Medulla oblongata (tissue), 1 donor: ENCODE data around the gene CDKN2AIPNL.
"Not testable (repeated sequence)": the region's sequence is repeated elsewhere in the genome, so short reads cannot be mapped to it uniquely, and the experiment has no call there.

ENCODE experiments used
- DNase-seq: peaks from one replicate; pipeline ENCODE4 v3.0.0-alpha.2; 2015; ENCODE audit errors: extremely low spot score

The CDKN2AIPNL gene

DNA sequence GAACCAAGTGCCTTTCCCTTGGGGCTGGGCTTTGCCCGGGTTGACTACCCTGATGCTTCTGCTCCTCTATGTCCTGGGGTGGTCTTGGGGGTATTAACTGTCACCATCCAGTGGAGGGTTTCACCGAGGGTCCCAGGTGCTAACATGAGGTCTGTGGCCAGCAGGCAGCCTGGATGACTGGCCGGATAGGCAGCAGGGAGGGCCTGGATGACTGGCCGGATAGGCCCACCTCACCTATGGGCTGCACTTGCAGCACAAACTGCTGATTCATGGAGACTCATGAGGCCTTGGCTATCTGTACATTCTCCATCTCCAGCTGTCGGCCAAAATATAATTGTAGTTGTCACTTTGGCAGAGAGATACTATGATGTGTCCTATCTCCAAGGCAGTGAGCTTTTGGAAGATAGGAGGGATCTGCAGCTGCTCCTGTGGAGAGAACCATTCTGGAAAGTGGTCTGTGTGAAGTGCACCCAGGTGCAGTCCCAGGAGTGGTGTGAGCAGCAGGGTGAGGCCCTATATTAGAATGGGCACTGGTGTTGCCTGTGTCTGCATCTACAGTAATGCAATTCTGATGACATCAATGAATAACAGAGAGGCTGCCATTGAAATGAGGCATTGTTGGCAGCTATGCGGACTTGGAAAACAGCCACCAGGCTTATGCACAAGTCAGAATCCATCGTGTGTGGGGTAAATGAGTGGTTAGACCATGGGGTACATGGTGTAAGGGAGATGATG, 26.3 kb upstream of the CDKN2AIPNL start:
- DNase-seq, result peak; percentile 22

DNA sequence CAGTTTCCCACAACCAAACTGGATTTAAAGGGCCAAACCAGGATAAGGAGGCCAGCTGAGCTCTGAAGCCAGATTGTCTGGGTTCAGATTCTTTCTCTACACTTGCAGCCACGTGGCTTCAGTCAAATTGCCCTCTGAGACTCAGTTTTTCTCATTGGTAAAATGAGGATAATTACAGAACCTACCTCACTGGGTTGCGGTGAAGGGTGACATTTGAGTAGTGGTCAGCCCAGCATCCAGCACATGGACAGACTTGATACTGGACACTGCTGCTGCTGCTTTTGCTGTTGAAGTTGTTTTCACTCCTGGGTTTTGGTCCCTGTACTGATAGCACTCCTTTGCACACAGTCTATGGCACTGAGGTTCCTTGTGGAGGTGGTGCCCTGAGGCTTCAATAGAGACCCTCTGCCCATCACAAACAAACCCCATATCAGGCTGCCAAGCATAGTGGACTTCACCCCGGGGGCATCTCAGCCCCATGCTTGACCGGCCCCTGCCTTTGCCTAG, 25.7 kb upstream of the CDKN2AIPNL start:
- DNase-seq, result no peak

DNA sequence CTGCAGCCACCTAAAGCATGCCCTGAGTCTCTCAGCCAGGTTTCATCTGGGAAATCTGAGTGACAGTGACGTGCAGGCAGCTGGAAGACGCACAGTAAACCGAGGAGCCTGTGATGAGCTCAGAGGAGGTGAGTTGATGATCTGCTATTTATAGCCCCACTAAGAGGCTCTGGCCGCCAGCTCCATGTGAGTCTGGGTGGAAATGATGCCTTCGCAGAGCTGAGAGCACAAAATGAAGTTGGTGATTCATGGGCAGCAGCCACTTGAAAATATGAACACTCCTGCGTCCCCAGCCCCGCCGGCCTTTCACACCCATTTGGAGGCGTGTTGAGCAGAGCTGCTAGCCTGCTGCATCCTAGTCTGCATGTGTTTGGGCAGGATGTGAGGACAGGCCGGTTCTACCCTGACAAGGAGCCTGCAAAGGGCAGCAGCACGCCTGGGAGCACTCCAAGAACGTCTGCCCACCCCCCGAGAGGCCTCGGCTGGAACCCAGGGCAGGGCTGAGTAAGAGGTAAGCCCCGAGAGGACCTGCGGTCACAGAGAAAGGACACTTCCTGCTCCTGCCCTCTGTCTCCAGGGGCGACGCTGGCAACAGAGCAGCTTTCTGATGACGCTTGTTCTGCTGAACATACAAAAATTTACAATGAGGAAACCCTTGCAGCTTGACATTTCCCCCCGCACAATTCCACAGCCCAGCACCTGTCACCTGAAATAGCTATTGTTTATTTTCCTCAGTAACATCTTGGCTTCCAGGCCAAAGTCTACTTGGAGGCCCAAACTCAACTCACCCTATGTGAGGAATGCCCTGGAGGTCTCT, 25.1 kb upstream of the CDKN2AIPNL start:
- DNase-seq, result peak; percentile 30

DNA sequence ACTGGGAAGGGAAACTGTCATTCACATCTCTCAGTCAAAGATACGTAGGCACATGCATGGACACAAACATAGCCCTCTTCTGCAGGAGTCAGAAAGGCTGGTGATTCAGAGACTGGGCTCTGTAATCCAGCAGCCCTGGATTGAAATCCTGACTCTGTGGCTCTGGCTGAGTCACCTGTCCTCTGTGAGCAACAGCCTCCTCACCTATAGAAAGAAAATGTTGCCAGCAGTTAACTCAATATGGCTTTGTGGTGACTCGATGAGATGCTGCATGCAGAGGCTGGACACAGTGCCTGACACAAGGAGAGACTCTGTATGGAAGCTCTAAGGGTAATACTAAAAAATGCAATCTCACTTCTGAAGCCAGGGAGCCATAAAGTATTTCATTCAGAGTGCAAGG, 23.9 kb upstream of the CDKN2AIPNL start:
- DNase-seq, result no peak

DNA sequence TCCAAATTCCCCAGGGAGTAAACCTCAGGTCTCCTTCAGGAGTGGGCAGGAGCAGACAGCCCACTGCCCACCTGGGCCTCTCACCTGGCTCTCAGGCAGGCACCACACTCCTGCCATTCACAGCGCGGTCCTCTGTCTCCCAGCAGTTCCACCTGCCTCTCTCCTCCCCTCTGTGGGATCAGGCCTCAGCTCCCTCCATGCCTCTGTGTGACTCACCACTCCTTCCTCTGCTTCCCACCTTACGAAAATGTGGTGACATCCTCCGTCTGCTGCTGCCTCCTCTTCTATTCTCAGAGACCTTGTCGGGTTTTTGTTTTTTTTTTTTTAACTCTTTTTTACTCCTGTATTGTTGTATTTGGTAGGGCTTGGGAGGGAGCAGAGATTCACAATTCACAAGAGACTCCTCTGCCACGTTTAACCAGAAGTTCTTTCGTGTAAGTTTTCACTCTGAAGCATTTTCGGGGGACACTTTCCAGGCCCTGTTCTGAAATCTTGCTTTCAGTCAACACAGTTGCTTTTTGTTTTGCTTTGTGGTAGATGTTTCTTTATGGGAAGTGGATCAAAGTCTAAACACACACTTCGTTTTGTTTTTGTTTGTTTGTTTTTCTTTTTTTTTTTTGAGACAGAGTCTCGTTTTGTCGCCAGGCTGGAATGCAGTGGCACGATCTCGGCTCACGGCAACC, 21.1 kb upstream of the CDKN2AIPNL start:
- DNase-seq, result no peak

DNA sequence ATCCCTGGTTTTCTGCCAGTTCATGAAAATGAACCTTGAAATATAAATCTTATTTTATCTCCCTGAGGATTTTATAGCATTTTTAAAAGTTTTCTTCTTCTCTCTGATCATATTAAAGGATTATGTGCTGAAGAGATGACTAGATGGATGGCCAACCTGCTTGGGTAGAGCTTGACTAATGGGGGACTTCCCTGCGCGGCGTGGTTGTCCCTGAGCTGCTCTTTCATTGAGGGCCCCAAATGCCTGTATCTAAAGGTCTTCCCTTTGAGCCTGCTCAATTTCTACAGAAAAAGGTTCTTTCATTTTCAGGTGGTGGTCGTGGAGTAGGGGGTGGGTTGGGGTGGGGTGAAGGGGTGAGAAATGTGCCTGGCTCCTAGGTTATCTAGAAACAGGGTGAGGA, 20.5 kb upstream of the CDKN2AIPNL start:
- no peak for DNase-seq

DNA sequence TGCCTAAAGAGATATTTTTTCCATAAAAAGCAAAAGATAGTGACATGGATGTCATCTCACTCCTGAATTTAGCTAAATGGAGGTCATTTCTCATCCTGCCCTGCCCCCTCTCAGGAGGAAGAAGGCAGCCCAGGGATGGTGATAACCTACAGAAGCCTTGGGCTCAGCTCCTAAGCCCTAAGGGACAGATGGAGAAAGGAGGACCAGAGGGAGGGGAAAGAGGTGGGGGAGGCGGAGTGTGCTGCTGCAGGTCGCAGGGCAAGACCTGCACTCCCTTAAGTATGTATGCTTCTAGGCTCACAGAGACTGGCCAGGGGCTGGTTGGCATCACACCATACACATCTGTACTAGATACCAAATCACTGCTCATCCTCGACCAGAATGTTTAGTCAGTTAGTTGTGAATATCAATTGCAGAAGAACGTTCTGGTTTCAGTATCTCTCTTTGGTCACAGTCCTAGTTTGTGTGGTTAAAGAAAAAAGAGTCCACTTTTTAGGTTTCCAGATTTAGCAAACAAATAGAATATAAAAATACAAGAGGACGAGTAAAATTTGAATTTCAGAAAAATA, 18.4 kb upstream of the CDKN2AIPNL start:
- DNase-seq, result no peak

DNA sequence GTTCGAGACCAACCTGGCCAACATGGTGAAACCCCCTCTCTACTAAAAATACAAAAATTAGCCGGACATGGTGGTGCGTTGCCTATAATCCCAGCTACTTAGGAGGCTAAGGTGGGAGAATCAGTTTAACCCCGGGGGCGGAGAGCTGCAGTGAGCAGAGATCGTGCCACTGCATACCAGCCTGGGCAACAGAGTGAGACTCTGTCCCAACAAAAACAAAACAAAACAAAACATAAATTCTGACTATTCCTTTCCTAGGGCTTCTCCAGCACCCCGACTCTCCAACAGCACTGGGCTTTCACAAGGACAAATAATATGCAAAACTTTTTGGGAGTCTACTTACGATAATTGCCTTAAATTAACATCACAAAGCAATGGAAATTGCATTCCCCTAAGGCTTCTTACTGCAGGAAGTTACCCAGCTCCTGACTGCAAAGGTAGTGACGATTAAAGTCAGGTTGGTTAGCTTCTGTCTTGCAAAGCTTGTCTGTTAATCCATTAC, 15.9 kb upstream of the CDKN2AIPNL start:
- no peak for DNase-seq

DNA sequence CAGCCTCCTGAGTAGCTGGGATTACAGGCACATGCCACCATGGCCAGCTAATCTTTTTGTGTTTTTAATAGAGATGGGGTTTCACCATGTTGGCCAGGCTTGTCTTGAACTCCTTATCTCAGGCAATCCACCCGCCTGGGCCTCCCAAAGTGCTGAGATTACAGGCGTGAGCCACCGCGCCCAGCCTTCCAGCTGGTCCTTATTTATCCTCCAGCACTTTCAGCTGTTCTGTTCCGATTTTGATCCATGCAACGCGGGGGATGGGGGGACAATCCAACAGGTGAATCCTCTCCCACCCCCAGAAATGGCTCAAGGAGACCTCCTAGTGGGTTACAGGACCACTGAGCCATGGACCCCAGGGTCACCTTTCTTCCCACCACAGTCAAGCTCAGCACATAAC, 14.7 kb upstream of the CDKN2AIPNL start:
- DNase-seq, result no peak

DNA sequence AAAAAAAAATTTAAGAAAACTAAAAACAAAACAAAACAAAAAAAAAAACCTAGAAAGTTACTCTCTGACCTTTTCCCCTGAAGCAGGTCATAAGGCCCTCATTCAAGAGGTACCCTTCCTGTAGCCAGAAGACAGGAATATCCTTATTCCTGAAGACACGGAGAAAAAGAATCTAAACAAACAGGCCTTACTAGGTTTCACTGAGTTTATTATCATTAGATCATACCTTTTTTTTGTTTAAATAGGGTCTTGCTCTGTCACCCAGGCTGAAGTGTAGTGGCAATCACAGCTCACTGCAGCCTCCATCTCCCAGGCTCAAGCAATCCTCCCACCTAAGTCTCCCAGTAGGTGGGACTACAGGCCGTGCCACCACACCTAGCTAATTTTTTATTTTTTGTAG, 11.7 kb upstream of the CDKN2AIPNL start:
- DNase-seq, result no peak

DNA sequence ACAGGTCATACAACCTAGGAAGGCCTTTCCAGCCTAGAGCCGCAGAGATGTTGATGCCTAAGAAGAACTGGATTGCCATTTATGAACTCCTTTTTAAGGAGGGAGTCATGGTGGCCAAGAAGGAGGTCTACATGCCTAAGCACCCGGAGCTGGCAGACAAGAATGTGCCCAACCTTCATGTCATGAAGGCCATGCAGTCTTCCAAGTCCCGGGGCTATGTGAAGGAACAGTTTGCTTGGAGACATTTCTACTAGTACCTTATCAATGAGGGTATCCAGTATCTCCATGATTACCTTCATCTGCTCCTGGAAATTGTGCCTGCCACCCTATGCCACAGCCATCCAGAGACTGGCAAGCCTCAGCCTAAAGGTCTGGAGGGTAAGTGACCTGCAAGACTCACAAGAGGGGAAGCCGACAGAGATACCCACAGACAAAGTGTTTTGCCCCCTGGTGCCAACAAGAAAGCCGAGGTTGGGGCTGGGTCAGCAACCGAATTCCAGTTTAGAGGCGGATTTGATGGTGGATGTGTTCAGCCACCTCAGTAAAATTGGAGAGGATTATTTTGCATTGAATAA, 11.2 kb upstream of the CDKN2AIPNL start:
- DNase-seq, result no peak

DNA sequence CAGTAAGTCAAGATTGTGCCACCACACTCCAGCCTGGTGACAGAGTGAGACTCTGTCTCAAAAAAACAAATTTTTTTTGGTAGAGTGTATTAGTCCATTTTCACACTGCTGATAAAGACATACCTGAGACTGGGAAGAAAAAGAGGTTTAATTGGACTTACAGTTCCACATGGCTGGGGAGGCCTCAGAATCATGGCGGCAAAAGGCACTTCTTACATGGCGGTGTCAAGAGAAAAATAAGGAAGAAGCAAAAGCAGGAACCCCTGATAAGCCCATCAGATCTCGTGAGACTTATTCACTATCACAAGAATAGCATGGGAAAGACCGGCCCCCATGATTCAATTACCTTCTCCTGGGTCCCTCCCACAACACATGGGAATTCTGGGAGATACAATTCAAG, 9.4 kb upstream of the CDKN2AIPNL start:
- not testable (repeated sequence) for DNase-seq

DNA sequence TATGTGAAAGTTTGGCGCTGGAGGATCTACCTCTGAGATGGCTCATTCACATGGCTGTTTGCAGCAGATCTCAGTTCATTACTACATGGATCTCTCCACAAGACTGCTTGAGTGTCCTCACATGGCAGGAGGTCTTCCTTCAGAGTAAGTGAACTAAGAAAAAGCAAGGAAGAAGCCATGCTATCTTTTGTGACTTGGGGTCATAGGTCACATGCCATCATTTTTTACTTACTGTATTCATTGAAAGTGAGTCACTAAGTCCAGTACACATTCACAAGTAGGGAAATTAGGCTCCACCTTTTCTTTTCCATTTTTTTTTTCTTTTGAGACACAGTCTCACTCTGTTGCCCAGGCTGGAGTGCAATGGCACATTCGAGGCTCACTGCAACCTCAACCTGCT, 8.7 kb upstream of the CDKN2AIPNL start:
- DNase-seq, result no peak

DNA sequence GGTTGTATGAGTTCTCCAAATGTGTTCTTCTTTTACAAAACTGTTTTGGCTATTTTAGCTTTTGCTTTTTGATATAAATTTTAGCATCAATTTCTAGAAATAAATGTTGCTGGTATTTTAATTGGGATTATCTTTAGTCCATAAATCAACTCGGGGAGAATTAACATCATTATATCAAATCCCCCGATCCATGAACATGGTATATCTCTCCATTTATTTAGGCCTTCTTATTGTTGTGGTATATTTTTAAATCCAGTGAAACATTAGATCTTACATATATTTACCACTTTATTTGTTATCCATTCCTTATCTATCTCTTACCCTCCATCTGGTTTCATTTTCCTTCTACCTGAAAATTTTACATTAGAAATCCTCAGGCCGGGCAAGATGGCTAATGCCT, 7.3 kb upstream of the CDKN2AIPNL start:
- DNase-seq, result no peak

DNA sequence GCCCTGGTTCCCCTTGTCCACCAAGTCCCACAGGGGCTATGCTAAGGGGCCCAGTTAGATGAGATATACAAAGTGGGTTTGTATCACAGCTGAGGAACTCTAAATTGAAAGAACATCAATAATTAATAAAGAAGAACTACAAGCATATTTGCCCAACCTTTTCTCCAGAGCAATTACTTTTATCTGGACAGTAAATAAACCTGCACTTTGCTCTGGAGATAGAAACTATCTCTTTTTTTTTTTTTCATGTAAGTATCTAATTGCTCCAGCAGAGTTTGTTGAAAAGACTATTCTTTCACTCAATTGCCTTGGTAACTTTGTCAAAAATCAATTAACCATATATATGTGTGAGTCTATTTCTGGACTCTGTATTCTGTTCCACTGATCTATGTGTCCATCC, 6.0 kb upstream of the CDKN2AIPNL start:
- DNase-seq, result no peak

DNA sequence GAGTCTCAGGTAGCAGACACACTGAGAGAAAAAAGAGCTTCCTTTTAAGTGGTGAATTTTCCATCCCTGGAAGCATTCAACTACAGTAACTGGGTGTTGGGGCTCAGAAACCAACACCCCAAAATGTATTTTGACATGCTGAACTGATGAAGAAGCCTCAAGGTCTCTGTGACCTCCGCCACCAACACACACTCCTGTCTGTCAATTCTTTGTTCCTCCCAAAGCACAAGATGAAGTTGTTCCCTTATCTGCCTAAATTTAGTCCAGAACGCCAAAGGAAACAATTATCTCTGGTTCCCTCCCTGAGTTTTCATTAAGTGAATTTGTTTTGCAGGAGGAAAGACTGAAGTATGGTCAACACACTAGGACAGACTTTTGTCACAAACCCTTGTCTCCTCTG, 1.4 kb upstream of the CDKN2AIPNL start:
- no peak for DNase-seq

DNA sequence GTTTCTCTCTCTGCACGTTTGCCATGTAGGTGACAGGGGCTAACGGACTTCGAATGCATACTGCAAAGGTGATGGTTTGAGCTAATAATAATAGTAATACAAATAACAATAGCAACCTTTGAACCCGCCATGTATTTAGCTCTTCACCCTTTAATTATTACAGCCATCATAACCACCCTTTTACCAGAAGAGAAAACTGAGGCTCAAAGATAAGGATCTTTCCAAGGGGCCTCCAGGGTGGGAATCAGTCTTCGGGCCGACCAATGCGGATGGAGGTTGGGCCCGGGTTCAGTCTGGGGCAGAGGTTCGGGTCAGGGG, 494 bp downstream of the CDKN2AIPNL start:
- no peak for DNase-seq

DNA sequence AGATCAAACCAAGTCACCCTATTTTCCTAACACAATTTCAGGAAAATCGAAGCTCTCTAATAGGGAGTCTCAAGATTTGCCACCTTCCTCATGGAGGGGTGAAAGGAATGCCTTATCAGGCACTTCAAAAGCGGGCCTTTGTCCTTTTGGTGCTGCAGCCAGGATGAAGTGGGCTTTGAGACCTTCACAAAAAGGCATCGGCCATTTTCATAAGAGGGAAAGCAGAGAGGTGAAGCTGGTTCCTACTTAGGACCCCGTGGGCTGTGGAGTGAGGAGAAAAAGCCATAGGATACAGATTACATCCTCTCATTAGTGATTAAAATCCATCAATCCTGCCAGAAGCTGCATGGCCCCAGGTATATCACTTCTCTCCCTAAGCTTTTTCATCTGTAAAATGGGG, 859 bp downstream of the CDKN2AIPNL start:
- no peak for DNase-seq

DNA sequence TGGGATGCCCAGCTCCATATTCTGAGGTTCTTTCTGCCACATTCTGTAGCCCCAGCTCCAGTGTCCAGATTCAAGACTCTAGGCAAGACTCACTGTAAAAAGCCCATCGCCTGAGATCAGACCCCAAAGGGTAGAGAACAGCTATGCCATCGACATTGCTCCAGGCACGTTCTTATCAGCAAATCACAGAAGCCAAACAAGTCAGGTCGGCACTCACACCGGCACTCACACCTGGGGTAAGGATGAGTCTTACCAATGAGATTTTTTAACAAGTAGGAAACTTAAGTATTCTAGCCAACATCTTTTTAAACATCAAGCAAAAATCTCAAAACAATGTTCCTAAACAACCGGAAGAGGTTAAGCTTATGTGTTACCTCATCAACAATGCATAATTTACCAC, 2.4 kb downstream of the CDKN2AIPNL start:
- no peak for DNase-seq

DNA sequence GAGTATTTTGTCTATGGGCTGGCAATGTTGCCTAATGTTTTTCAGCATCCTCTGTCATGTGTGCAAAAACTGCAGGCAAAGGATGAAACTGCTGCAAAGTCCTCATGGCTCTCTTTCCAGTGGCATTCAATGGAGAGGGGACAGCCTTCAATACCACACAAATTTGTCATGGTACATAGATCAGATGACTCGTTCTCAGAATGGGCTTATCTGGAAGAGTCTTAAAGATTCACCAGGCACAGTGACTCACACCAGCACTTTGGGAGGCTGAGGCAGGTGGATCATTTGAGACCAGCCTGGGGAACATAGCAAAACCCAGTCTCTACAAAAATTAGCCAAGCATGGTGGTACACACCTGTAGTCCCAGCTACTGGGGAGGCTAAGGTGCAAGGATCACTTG, 5.3 kb downstream of the CDKN2AIPNL start:
- no peak for DNase-seq

DNA sequence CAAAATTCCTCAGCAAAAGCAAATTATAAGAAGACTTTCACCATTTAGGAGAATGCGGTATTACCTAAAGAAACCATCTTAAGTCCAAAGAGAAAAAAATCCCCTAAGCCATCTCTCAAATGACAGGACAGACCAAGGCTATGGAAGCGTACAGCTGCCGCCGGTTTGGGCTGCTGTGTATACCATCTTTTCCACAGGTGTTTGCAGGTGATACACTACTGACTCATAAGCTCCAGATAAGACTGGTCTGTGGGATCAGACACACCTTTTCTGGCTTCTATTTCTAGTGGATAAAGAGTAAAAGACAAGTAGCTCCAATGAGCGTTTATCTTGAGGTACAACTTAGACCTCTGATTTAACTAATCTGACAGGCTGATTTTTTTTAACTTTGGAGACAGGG, 7.7 kb downstream of the CDKN2AIPNL start:
- no peak for DNase-seq

DNA sequence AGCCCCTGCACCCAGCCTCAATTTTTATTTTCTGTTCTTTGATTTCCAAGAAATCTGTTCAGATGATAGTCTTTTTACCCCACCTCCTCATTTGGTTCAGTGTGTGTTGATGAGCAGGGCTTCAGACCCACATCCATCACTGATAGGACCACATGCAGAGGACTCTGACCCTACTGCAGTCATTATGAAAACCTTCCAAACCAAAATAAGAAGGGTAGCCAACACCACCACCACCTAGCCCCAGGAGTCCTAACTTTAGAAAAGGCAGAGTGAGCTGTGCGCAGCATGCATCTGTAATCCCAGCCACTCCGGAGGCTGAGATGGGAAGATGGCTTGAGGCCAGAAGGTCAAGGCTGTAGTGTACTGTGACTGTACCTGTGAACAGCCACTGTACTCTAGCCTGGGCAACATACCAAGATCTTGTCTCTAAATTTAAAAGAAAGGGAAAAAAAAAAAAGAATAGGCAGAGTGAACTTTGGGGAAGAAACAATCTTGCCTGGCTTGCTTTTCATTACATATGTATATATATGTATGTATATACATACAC, 13.0 kb downstream of the CDKN2AIPNL start:
- no peak for DNase-seq
